Psoas muscle (tissue), 8 donors: ENCODE data around the gene EEF1AKMT2. TPM values are rescaled to one million over a fixed set of nuclear protein-coding genes. Genes with fewer than 3 reads are reported as not detected.
"Not testable (repeated sequence)": the region's sequence is repeated elsewhere in the genome, so short reads cannot be mapped to it uniquely, and the experiment has no call there.

Experiments used
- ATAC-seq, 4 donors: fragments of 200-7000 bp; cut with Tn5 transposase; one replicate each; pipeline ENCODE4 v1.9.1; 2020; ENCODE audit warnings: moderate library complexity in 3 of 4, mild to moderate bottlenecking in 2 of 4
- DNase-seq, 2 donors: peaks; one replicate each; pipeline ENCODE4 v3.0.0-alpha.2; 2020
- H3K27ac ChIP-seq: fragments of 200-600 bp; one replicate; pipeline ENCODE4 v1.8.0; 2022
- H3K27me3 ChIP-seq, 3 donors: fragments of 200-600 bp in 1 of 3; one replicate each; pipeline versions ENCODE4 v1.6.1 to v1.8.0; 2013 to 2022; ENCODE audit warnings: low read length in 2 of 3, mild to moderate bottlenecking in 2 of 3, moderate library complexity in 1 of 3; ENCODE audit not compliant: insufficient read depth in 3 of 3
- H3K36me3 ChIP-seq, 2 donors: fragments of 200-600 bp in 1 of 2; one replicate each; pipeline versions ENCODE4 v1.6.1 to v1.8.0; 2013 to 2022; ENCODE audit warnings: low read depth in 1 of 2, mild to moderate bottlenecking in 1 of 2, moderate library complexity in 1 of 2; ENCODE audit not compliant: insufficient read depth in 1 of 2
- H3K4me1 ChIP-seq: fragments of 200-600 bp; one replicate; pipeline ENCODE4 v1.8.0; 2022
- H3K4me3 ChIP-seq: fragments of 200-600 bp; one replicate; pipeline ENCODE4 v1.8.0; 2022; ENCODE audit warnings: mild to moderate bottlenecking
- H3K9me3 ChIP-seq: fragments of 200-600 bp; one replicate; pipeline ENCODE4 v1.8.0; 2022
- WGBS, 3 donors: extraction: QIAGEN DNeasy Blood & Tissue Kit; methylation state at CpG; one replicate each; pipeline versions ENCODE4 v1.1.6 to v1.1.7; 2013; 5-methylcytosine and 5-hydroxymethylcytosine counted together
- intact Hi-C, 2 donors: fragments of 100-400 bp; cut with DNase I; formaldehyde crosslinking; loops; one replicate each; pipeline versions ENCODE4 v1.11.0 to v1.14.2; 2022
- polyA plus RNA-seq, 3 donors: library from polyadenylated mRNA; stranded (reverse); fragments of 200-250 nt; gene quantifications; one replicate each; pipeline ENCODE4 v1.2.3, GENCODE V29; 2013
- total RNA-seq, 4 donors: library from RNA; stranded (reverse); fragmentation: NEBNext Ultra II Directional in 2 of 4; extraction: Animal tissue kit (Norgen Biotek cat#: 25700) in 2 of 4; gene quantifications; one replicate each; pipeline versions ENCODE4 v1.2.1 to v1.2.4, GENCODE V29; 2021 to 2023
- TF ChIP-seq, protein P1 (sequence below): fragments of 200-600 bp; IDR thresholded peaks from one replicate; pipeline ENCODE4 v1.8.0; 2022; ENCODE audit warnings: antibody characterized with exemption
- donor health status: healthy with polysubstance abuse.
- donor health status: DM: no; HTN: no; CAD: no; lungs with moderate emphysema.
- donor health status: Bipolar disorder and iron deficiency.
- donor health status: healthy.
- donor health status: DM: yes; HTN: yes; CAD: no.
- donor health status: DM: no; HTN: no; CAD: no.
- donor health status: DM: no; HTN: no; CAD: no.
- donor health status: DM: yes; HTN: yes; CAD: no.

The EEF1AKMT2 gene
- total and polyA plus RNA-seq, 7 donors: 3.3 to 11.9 (median 9.1) TPM

DNA sequence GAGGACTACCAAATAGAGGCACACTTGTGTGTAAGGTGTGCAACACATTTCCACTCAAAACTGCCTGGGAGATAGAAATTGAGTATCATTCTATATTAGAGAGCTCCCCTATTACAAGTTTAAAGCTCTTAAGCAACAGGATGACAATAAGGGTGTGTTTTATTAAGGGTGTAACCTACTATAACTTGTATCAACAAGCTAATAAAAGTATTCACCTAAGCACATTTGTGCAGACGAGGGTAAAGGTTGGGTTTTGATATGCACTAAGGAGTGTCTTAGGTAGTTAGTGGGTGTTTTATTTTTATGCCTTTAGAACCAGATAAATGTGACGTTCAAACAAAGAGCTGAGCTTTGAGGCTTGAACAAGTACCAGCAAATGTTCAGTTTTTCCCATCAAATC is 44.7 kb downstream of the EEF1AKMT2 start:
- no peak for ATAC-seq
- TF ChIP-seq, protein P1, sequence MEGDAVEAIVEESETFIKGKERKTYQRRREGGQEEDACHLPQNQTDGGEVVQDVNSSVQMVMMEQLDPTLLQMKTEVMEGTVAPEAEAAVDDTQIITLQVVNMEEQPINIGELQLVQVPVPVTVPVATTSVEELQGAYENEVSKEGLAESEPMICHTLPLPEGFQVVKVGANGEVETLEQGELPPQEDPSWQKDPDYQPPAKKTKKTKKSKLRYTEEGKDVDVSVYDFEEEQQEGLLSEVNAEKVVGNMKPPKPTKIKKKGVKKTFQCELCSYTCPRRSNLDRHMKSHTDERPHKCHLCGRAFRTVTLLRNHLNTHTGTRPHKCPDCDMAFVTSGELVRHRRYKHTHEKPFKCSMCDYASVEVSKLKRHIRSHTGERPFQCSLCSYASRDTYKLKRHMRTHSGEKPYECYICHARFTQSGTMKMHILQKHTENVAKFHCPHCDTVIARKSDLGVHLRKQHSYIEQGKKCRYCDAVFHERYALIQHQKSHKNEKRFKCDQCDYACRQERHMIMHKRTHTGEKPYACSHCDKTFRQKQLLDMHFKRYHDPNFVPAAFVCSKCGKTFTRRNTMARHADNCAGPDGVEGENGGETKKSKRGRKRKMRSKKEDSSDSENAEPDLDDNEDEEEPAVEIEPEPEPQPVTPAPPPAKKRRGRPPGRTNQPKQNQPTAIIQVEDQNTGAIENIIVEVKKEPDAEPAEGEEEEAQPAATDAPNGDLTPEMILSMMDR: no peak
- H3K36me3 ChIP-seq: peaks cover 0 to 14% of the 10 kb centered on the region in 2 donors
- WGBS, 3 donors: 87 to 96% (median 90%) methylated on average over 2 of the region's 2 CpGs
- H3K4me3 ChIP-seq: no peak overlapping the region
- H3K4me1 ChIP-seq: peaks cover 23% of the 10 kb centered on the region
- no peak for DNase-seq
- intact Hi-C loops: loop anchor here (5.0 kb wide), 2 partner anchors 55 to 205 kb away; partner anchors contain the start of gene ABRAXAS2 (in 1 of the 2)
- no peaks in the 10 kb centered on the region for H3K9me3 ChIP-seq
- no peaks in the 10 kb centered on the region for H3K27me3 ChIP-seq
- H3K27ac ChIP-seq: no peak overlapping the region

GRCh38 chr10:124746447-124746846 is 45.2 kb downstream of the EEF1AKMT2 start:
- H3K9me3 ChIP-seq, H3K27ac ChIP-seq, DNase-seq, ATAC-seq, H3K27me3 ChIP-seq, H3K4me3 ChIP-seq: not testable (repeated sequence)
- peaks cover 0 to 14% of the 10 kb centered on the region in 2 donors for H3K36me3 ChIP-seq
- intact Hi-C loops: loop anchor here (5.0 kb wide), 2 partner anchors 56 to 204 kb away; partner anchors contain the start of gene ABRAXAS2 (in 1 of the 2)
- peaks cover 28% of the 10 kb centered on the region for H3K4me1 ChIP-seq
- WGBS, 3 donors: 95 to 97% (median 95%) methylated on average over 8 of the region's 8 CpGs

- Histone ChIP-seq H3K36me3 (peaks cover 0 to 14% of the 10 kb centered on the region in 2 donors), H3K27me3 (no peaks in the 10 kb centered on the region), H3K9me3 (no peaks in the 10 kb centered on the region), H3K4me1 (peaks cover 36% of the 10 kb centered on the region), H3K27ac (peak overlapping the region; percentile 75), H3K4me3 (no peak overlapping the region)
- TF ChIP-seq, protein P1: peak; percentile 46
- ATAC-seq: no peak
- WGBS, 3 donors: 23 to 37% (median 32%) methylated on average over 3 of the region's 3 CpGs
- intact Hi-C loops: loop anchor here (2.0 to 5.0 kb wide), 3 partner anchors 57 to 215 kb away; partner anchors contain the start of gene ABRAXAS2 (in 1 of the 2)
- DNase-seq: no peak
Measured at GRCh38 chr10:124745673-124746072, 46.0 kb downstream of the EEF1AKMT2 start.

- WGBS, 3 donors: 59 to 70% (median 66%) methylated on average over 4 of the region's 4 CpGs
- H3K4me3 ChIP-seq: no peak overlapping the region
- H3K27me3 ChIP-seq: no peaks in the 10 kb centered on the region
- ATAC-seq (no peak), DNase-seq (no peak)
- intact Hi-C loops: loop anchor here (2.0 to 5.0 kb wide), 3 partner anchors 57 to 214 kb away; partner anchors contain the start of gene ABRAXAS2 (in 1 of the 2)
- peak overlapping the region; percentile 75 for H3K27ac ChIP-seq
- no peaks in the 10 kb centered on the region for H3K9me3 ChIP-seq
- TF ChIP-seq, protein P1: no peak
- peaks cover 40% of the 10 kb centered on the region for H3K4me1 ChIP-seq
- peaks cover 0 to 14% of the 10 kb centered on the region in 2 donors for H3K36me3 ChIP-seq
Measured at GRCh38 chr10:124745252-124745651, 46.4 kb downstream of the EEF1AKMT2 start.

DNA sequence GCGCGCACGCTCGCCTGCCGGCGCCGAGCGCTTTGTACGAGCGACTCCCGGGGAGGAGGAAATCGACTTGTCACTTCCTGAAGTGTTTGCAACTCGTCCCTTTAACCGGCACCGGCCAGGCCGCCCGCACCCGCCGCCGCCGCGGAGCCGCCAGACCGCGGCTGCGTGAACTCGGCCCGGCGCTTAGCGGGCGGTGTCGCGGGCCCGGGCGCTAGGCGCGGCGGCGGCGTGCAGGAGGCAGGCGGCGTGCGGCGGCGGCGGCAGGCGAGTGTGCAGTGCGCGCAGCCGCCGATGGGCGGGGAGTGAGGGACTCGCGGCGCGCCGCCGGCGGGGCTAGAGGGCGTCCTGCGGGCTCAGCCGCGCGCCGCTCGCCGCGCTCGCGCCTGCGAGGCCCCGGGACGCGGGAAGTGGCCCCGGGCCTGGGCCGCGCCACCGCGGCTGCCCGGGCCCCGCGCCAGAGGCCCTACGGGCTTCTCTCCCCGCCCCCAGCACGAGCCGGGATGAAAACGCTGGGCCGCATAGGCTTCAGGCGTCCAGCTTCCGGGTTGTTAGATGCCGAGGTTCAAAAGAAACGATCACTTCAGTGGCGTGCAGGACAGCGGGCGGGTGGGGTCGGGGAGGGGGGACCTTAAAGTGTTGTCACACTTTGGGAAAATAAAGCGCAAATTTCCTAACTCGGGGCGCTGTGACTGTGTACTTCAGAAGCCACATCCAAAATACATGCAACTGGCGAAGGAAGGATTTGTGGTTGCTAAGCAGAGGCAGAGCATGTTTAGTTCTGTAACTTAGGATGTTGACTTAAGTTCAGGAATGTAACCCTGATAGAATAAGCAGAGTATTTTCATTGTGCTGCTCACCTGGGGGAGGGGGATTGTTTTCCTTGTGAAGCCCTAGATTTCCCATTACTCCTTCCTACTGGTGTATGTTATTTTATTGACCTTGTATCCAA is 47.3 kb downstream of the EEF1AKMT2 start, which contains the start of gene FAM53B:
TSS of gene FAM53B (minus strand) at position 277 of the 949 bp plus-strand sequence. CDS start 37,665 bp downstream, outside the sequence.
- Histone ChIP-seq H3K27ac (peak within 1 kb of the TSS; percentile 95), H3K9me3 (no peaks in the 10 kb centered on the region), H3K27me3 (no peaks in the 10 kb centered on the region), H3K4me3 (peak within 1 kb of the TSS; percentile 84), H3K36me3 (peaks cover 0 to 14% of the 10 kb centered on the region in 2 donors), H3K4me1 (peaks cover 49% of the 10 kb centered on the region)
- intact Hi-C loops: loop anchor here (2.0 to 5.0 kb wide), 6 partner anchors 57 to 217 kb away; partner anchors contain the start of gene ABRAXAS2 (in 1 of the 2)
- DNase-seq: peak; percentile 91 to 93
- TF ChIP-seq, protein P1: peak; percentile 35
- ATAC-seq: peak; percentile 46 to 73 (median 66)
- 0% methylated on average over 64 to 100 of the region's 100 CpGs for WGBS, 3 donors
